GM12878 (cell line): ENCODE measurements around the gene TUT1. TPM values are rescaled to one million over a fixed set of nuclear protein-coding genes. Genes with fewer than 3 reads are reported as not detected.
"Not testable (repeated sequence)": the region's sequence is repeated elsewhere in the genome, so short reads cannot be mapped to it uniquely, and the experiment has no call there.

Experiments
- ATAC-seq: fragments of 200-7000 bp; cut with Tn5 transposase; 3 replicates; pipeline ENCODE4 v1.9.1; 2020; ENCODE audit warnings: mild to moderate bottlenecking, moderate library complexity
- BruUV-seq: library from RNA; stranded (reverse); fragments of 400-500 nt; replicated peaks from 2 replicates; lab custom pipeline; 2021; lab: Mats Ljungman, UMichigan
- CTCF ChIA-PET: fragments of 300-600 bp; sonication (Branson Sonifier 250); formaldehyde crosslinking; extraction: SDS; loops from one replicate; lab custom pipeline; 2021; ENCODE audit warnings: inconsistent platforms; lab: Yijun Ruan, JAX
- POLR2A ChIA-PET: fragments of 350-600 bp; formaldehyde crosslinking; extraction: SDS; loops from one replicate; lab custom pipeline; 2021; ENCODE audit warnings: inconsistent platforms; lab: Charles Lee
- RAD21 ChIA-PET: fragments of 300-600 bp; sonication (Branson Sonifier 250); formaldehyde crosslinking; loops from one replicate; lab custom pipeline; 2023; ENCODE audit warnings: antibody characterized with exemption; ENCODE audit not compliant: unreplicated experiment; lab: Charles Lee
- SMC1A ChIA-PET: fragments of 300-600 bp; sonication (Branson Sonifier 250); formaldehyde crosslinking; loops from one replicate; lab custom pipeline; 2023; ENCODE audit not compliant: unreplicated experiment, uncharacterized antibody; lab: Charles Lee
- DNase-seq: peaks from one replicate; pipeline ENCODE4 v3.0.0-alpha.2; 2011; ENCODE audit warnings: low read depth, low spot score
- FAIRE-seq: peaks from 3 replicates; lab custom pipeline; 2011; peaks lifted over from hg19 to GRCh38; lab: Jason Lieb, UNC
- H2AFZ ChIP-seq: 2 replicates; pipeline ENCODE4 v1.6.0; 2011; ENCODE audit warnings: low read depth, low read length, control low read depth; ENCODE audit not compliant: control insufficient read depth
- H3K27ac ChIP-seq: 2 replicates; pipeline ENCODE4 v1.5.1; 2011; ENCODE audit warnings: control low read depth; ENCODE audit not compliant: control insufficient read depth, insufficient read depth
- H3K27me3 ChIP-seq, 2 experiments: replicated peaks in 1 of 2; 2 replicates each; pipeline versions ENCODE4 v1.6.0 to v1.6.1; 2011; ENCODE audit warnings: low read length in 1 of 2; ENCODE audit not compliant: control insufficient read depth in 2 of 2, insufficient read depth in 2 of 2
- H3K36me3 ChIP-seq, 2 experiments: 2 replicates each; pipeline ENCODE4 v1.5.1; 2011; ENCODE audit warnings: low read length in 1 of 2; ENCODE audit not compliant: control insufficient read depth in 2 of 2, insufficient read depth in 2 of 2
- H3K4me1 ChIP-seq: 2 replicates; pipeline ENCODE4 v1.6.1; 2011; ENCODE audit warnings: mild to moderate bottlenecking, low read length, moderate library complexity, mixed read lengths; ENCODE audit not compliant: control insufficient read depth, insufficient read depth
- H3K4me2 ChIP-seq: 2 replicates; pipeline ENCODE4 v1.6.0; 2011; ENCODE audit warnings: control low read depth; ENCODE audit not compliant: control insufficient read depth, insufficient read depth
- H3K4me3 ChIP-seq: fragments of 200-600 bp; sonication (generic); 2 replicates; pipeline ENCODE4 v1.5.1; 2016
- H3K79me2 ChIP-seq: 2 replicates; pipeline ENCODE4 v1.6.0; 2011; ENCODE audit warnings: low read length; ENCODE audit not compliant: control insufficient read depth, insufficient read depth
- H3K9ac ChIP-seq: 2 replicates; pipeline ENCODE4 v1.8.0; 2011; ENCODE audit warnings: low read length, control low read depth, mixed read lengths; ENCODE audit not compliant: control insufficient read depth, insufficient read depth
- H3K9me3 ChIP-seq: replicated peaks from 3 replicates; pipeline ENCODE4 v1.5.1; 2011; ENCODE audit warnings: mild to moderate bottlenecking, low read length; ENCODE audit not compliant: control insufficient read depth, insufficient read depth
- H4K20me1 ChIP-seq: 2 replicates; pipeline ENCODE4 v1.6.0; 2011; ENCODE audit not compliant: control insufficient read depth, insufficient read depth
- EGR1 ChIP-seq, 2 experiments: IDR thresholded peaks; 1 replicate in 1 of 2; 2 replicates in 1 of 2; pipeline ENCODE4 v1.6.1; 2011 to 2012; ENCODE audit warnings: low read depth in 2 of 2, low read length in 2 of 2, borderline replicate concordance in 1 of 2, mild to moderate bottlenecking in 1 of 2, moderate library complexity in 1 of 2
- ELK1 ChIP-seq: IDR thresholded peaks from 2 replicates; pipeline ENCODE4 v1.6.1; 2012; ENCODE audit warnings: low read depth, low read length, improper control_type of control experiment
- KAT2A ChIP-seq: conservative IDR thresholded peaks from 2 replicates; pipeline ENCODE4 v1.6.1; 2011; ENCODE audit warnings: low read depth, low read length; ENCODE audit not compliant: control insufficient read depth
- MXI1 ChIP-seq: fragments of 150-350 bp; IDR thresholded peaks from 2 replicates; pipeline ENCODE4 v1.6.1; 2011; ENCODE audit warnings: low read depth, mild to moderate bottlenecking, inconsistent platforms, low read length, improper control_type of control experiment
- POLR2AphosphoS2 ChIP-seq: IDR thresholded peaks from 2 replicates; pipeline ENCODE4 v1.6.1; 2011; ENCODE audit warnings: low read depth, mild to moderate bottlenecking, low read length, improper control_type of control experiment, moderate library complexity
- POU2F2 ChIP-seq: IDR thresholded peaks from 3 replicates; pipeline ENCODE4 v1.6.1; 2011; ENCODE audit warnings: low read depth, mild to moderate bottlenecking, low read length, borderline replicate concordance
- PRDM15 ChIP-seq: fragments of 450-650 bp; formaldehyde crosslinking; IDR thresholded peaks from 2 replicates; pipeline ENCODE4 v1.4.0; 2020; ENCODE audit warnings: mild to moderate bottlenecking, moderate library complexity
- TAF1 ChIP-seq: IDR thresholded peaks from 2 replicates; pipeline ENCODE4 v1.6.1; 2011; ENCODE audit warnings: mild to moderate bottlenecking, low read depth, low read length, borderline replicate concordance
- TARDBP ChIP-seq: IDR thresholded peaks from 2 replicates; pipeline ENCODE4 v1.6.1; 2016; ENCODE audit warnings: borderline replicate concordance
- TBL1XR1 ChIP-seq: IDR thresholded peaks from 2 replicates; pipeline ENCODE4 v1.6.1; 2012; ENCODE audit warnings: low read depth, low read length, improper control_type of control experiment
- WGBS: methylation state at CpG from one replicate; pipeline ENCODE4 v1.1.6; 2016; ENCODE audit warnings: low lambda C conversion rate; ENCODE audit not compliant: insufficient replicate concordance, insufficient coverage; ENCODE audit errors: missing lambda C conversion rate; 5-methylcytosine and 5-hydroxymethylcytosine counted together
- in situ Hi-C: fragments of 300-500 bp; cut with MboI; formaldehyde crosslinking; loops from 9 replicates; pipeline ENCODE4 v1.14.3; 2018; ENCODE audit warnings: mixed read lengths
- intact Hi-C: fragments of 100-400 bp; cut with micrococcal nuclease; formaldehyde crosslinking; loops from one replicate; pipeline ENCODE4 v1.14.2; 2022; ENCODE audit not compliant: unreplicated experiment
- polyA plus RNA-seq, 11 experiments: library from polyadenylated mRNA; depleted of rRNA in 4 of 11; unstranded in 6 of 11; stranded (reverse) in 5 of 11; fragments of >200 nt; fragmentation: Nextera tagmentation in 4 of 11; fragmentation: Illumina TruSeq in 1 of 11; extraction: Ambion mirVana in 4 of 11; extraction: Trizol in 1 of 11; gene quantifications; 1 replicate in 1 of 11; 2 replicates in 10 of 11; pipeline versions ENCODE4 v1.2.1 to v1.2.3, GENCODE V29; 2011 to 2016; ENCODE audit warnings: inconsistent platforms in 2 of 11, missing spikeins in 2 of 11, low read depth in 1 of 11
- total RNA-seq, 4 experiments: library from RNA; depleted of rRNA in 3 of 4; stranded (reverse); fragments of >200 nt in 3 of 4; fragmentation: Illumina TruSeq in 1 of 4; extraction: Trizol in 1 of 4; gene quantifications; 2 replicates each; pipeline versions ENCODE4 v1.2.1 to v1.2.3, GENCODE V29; 2013 to 2021

TUT1 gene
- total and polyA plus RNA-seq, 10 of the 15 experiments (the other 5 are each of a cell fraction or from before 2014, with no cell fraction given), result 1.1 to 29.9 (median 16.2) TPM

GRCh38 chr11:62581735-62582134 lies 9.6 kb downstream of the TUT1 start:
- FAIRE-seq, H4K20me1 ChIP-seq, in situ Hi-C loops, H2AFZ ChIP-seq, H3K4me1 ChIP-seq, intact Hi-C loops, H3K27me3 ChIP-seq, ATAC-seq, H3K79me2 ChIP-seq, H3K9ac ChIP-seq, BruUV-seq, SMC1A ChIA-PET, H3K27ac ChIP-seq, H3K4me3 ChIP-seq, DNase-seq, H3K9me3 ChIP-seq, H3K4me2 ChIP-seq: not testable (repeated sequence)
- ChIA-PET POLR2A (interaction anchor here (0.6 kb wide), 2 partner anchors 20 to 159 kb away, joined by 3 to 5 read pairs; partner anchors contain the start of gene MTA2), RAD21 (interaction anchor here (1.1 kb wide), 1 partner anchor 10 kb away, joined by 3 read pairs; the partner anchor contains the start of gene TUT1), CTCF (interaction anchor here (1.2 kb wide), 1 partner anchor 11 kb away, joined by 3 read pairs; no protein-coding TSS in a partner anchor)
- H3K36me3 ChIP-seq, result peaks cover 12% of the 10 kb centered on the region in 2 experiments; a peak in 3 of 4 replicates
- WGBS, result 90% methylated on average over 4 of the region's 4 CpGs

- H2AFZ ChIP-seq, result no peak overlapping the region
- H3K36me3 ChIP-seq, result peaks cover 12 to 18% of the 10 kb centered on the region in 2 experiments; a peak in 3 of 4 replicates
- H3K79me2 ChIP-seq, result no peaks in the 10 kb centered on the region
- ChIA-PET RAD21 (interaction anchor here (1.1 kb wide), 1 partner anchor 10 kb away, joined by 3 read pairs; the partner anchor contains the start of gene TUT1), CTCF (interaction anchor here (0.9 to 1.2 kb wide), 2 partner anchors 12 to 18 kb away, joined by 3 read pairs; no protein-coding TSS in a partner anchor), SMC1A (no interaction called here), POLR2A (no interaction called here)
- FAIRE-seq (no peak), DNase-seq (no peak), ATAC-seq (no peak)
- intact Hi-C loops (no loop called here), in situ Hi-C loops (no loop called here)
- no peak overlapping the region for H3K4me3 ChIP-seq
- H4K20me1 ChIP-seq, result no peaks in the 10 kb centered on the region
- H3K4me2 ChIP-seq, result no peak overlapping the region
- 96% methylated on average over 18 of the region's 18 CpGs for WGBS
- H3K9me3 ChIP-seq, result no peaks in the 10 kb centered on the region
- no peaks in the 10 kb centered on the region for H3K27me3 ChIP-seq
- H3K27ac ChIP-seq, result no peak overlapping the region
- no peak overlapping the region for H3K9ac ChIP-seq
- no peaks in the 10 kb centered on the region for H3K4me1 ChIP-seq
- no TSS peak for BruUV-seq
- TF ChIP-seq ELK1 (no peak), POU2F2 (no peak), TARDBP (no peak), EGR1 (IDR thresholded peaks at IDR 0.05; ENCODE audit: borderline replicate concordance in 1 of 2, low read depth in 2 of 2, low read length in 2 of 2) (no peak), MXI1 (no peak), POLR2AphosphoS2 (no peak), TAF1 (no peak), TBL1XR1 (no peak), PRDM15 (CRISPR knock-in tag) (no peak), KAT2A (no peak)
These were observed 10.2 kb downstream of the TUT1 start for GRCh38 chr11:62580959-62581715.
